GM18870 (cell line): ENCODE measurements around the gene WFDC12.
"Not testable (repeated sequence)": the region's sequence is repeated elsewhere in the genome, so short reads cannot be mapped to it uniquely, and the experiment has no call there.

Source experiments
- ATAC-seq: cut with Tn5 transposase; IDR thresholded peaks from one replicate; pipeline ENCODE4 v1.9.1; 2021; ENCODE audit warnings: moderate library complexity; ENCODE audit not compliant: unreplicated experiment

WFDC12 gene, protein sequence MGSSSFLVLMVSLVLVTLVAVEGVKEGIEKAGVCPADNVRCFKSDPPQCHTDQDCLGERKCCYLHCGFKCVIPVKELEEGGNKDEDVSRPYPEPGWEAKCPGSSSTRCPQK

DNA sequence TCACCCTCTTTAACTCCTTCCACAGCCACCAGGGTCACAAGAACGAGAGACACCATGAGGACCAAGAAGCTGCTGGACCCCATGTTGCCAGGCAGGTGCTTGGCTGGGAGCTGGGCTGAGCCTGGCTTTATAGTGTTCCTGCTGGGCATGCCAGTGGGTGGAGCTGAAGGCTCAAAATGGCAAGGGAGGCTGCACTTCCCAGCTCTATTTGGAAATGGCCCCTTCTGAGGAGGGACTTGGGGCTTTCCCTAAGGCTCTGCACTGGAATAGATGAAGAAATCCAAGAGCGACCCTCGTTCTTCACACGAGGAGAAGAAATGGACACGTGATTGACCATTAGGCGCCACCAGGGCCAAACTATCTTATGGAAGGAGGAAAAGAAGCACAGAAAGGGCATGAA, at the start of gene WFDC12:
TSS of gene WFDC12 (minus strand) at position 101 of the 400 bp plus-strand sequence. CDS start at position 83, 18 bp downstream.
- ATAC-seq, result no peak

DNA sequence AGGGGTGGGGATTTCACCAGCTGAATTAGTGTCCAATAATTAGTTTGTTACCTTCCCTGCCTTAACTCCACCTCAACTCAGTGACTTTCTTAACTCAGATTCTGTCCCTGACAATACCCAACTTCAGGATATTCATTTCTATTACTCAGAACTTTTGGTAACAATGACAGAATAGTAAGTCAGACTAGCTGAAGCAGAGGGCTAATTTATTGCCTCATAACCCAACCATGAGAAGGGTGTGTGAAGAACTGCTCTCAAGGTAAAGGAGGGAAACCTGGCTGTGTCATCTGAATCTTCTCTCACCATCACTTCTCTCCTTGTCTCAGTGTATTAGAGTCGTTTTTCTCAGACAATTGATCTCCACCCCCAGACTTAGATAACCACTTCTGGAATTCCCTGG, 49.3 kb upstream of the WFDC12 start:
- ATAC-seq, result no peak

DNA sequence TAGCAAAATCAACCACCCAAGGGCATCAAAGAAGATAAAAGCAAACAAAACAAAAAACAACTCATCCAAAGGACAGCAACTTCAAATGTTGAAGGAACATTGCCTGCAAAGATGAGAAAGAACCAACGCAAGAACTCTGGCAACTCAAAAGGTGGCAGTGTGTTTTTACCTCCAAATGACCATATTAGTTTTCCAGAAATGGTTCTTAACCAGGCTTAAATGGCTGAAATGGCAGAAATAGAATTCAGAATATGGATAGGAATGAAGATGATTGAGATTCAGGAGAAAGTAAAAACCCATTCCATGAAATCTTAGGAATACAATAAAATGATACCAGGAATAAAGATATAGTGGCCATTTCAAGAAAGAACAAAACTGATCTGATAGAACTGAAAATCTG, 40.6 kb upstream of the WFDC12 start:
- ATAC-seq, result no peak

DNA sequence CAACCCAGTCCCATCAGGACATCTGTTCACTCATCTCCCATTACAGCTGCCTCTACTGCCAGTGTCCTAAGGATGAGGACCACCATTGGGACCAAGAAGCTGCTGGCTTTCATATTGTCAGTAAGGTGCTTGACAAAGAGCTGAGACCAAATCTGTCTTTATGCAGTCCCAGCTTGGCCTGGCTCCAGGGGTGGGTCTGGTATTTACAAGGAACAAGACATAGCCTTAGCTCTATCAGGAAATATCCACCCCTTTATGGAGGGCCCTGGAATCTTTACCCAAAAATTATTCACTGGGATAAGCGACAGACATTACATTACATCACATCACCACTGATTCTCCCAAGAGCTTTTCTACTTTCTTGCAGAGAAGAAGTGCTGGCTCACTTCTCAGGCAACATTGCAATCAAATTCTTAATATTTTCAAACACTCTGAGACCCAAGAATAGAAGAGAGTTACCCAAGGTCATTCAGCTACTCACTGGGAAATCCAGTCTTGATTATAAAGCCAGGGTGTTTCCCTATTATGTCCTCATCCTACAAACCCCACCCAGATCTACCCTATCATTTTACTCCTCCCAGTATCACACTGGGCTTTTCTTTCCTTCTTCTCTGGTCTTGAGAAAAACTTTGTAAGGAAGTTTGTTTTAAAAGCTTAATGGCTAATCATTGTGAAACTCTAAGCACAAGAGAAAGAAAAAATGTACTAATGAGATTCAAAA, 39.0 kb upstream of the WFDC12 start:
- ATAC-seq, result no peak

DNA sequence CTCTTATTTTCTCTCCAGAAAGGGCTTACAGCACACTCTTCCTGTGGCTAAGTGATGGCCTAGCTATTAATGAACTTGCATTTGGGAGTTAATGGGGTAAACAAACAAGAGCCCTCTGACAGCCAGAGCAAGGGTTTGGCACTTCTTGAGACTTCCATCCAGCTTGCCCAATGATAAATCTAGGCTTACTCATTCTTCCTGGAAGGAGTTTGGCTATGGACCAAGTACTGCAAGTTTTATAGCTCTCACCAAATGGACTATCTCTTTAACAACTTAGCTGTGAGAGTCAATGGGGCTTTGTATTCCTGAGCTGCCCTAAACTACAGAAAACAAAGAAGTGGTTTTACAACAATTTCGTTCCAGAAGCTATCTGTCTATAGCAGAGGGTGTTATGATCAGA, 33.7 kb upstream of the WFDC12 start:
- no peak for ATAC-seq

DNA sequence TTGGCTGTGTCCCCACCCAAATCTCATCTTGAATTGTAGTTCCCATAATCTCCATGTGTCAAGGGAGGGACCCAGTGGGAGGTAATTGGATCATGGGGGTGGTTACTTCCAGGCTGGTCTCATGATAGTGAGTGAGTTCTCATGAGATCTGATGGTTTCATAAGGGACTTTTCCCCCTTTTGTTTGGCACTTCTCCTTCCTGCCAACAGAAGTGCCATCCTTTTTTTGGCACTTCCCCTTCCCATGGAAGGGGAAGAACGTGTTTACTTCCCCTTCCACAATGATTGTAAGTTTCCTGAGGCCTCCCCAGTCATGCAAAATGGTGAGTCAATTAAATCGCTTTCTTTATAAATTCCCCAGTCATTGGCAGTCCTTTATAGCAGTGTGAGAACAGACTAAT, 32.4 kb upstream of the WFDC12 start:
- ATAC-seq, result no peak

DNA sequence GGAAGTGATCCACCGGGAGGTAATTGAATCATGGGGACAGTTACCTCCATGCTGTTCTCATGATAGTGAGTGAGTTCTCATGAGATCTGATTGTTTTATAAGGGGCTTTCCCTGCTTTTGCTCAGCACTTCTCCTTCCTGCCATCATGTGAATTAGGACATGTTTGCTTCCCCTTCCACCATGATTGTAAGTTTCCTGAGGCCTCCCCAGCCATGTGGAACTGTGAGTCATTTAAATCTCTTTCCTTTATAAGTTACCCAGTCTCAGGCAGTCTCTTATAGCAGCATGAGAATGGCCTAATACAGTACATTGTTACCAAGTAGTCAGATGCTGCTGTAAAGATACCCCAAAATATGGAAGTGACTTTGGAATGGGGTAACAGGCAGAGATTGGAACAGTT, 30.5 kb upstream of the WFDC12 start:
- not testable (repeated sequence) for ATAC-seq

DNA sequence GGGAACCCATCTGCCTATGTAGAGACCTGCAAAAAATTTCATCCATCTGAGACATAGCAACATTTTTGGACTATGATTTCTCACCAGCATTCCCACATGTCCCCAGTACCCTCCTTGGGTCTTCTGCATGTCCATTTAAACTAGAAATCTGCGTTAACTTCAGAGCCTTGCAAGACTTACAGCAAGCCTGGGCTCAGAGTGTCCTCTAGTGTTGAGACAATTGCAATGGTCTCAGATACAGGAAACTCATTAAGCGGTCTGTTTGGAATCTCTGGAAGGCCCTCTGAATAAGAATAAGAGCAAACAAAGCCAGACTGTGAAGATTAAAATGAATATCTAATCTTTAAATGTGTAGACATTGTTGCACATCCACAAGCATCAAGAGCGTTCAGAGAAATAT, 29.9 kb upstream of the WFDC12 start:
- no peak for ATAC-seq

DNA sequence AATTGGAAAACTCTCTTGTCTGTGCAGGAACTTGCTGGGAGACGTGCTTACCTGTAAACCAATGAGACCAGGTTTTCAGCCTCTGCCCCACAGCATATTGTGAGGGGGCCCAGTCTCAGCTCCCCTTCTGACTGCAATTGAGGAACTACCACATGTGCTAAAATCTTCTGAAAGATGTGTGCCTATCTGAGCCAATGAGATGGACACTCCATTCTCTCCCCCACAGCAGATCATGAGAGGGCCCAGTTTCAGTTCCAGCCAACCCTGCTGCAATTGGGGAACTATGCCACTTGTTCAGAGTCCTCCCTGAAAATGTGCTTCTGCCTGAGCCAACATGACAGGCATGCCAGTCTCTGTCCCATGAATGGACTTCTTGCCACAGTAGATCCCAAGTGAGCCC, 29.5 kb upstream of the WFDC12 start:
- no peak for ATAC-seq

DNA sequence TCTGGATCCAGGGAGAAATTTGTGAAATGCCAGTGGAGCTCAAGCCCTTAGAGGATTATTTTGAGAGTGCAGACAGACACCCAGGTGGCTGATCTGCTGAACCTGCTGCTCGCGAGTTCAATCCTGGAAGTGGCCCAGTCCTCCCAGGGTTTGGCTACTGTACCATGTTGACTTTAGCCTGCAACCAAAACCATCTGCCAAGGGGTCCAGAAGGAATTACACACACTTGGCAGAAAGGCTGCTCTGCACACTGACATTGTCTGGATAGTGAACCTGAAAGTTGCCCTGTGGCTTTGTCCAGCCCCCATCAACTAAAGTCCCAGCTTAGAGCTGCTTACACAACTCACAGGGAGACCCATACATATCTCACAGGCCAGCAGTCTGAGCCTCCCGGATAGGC, 28.9 kb upstream of the WFDC12 start:
- no peak for ATAC-seq

DNA sequence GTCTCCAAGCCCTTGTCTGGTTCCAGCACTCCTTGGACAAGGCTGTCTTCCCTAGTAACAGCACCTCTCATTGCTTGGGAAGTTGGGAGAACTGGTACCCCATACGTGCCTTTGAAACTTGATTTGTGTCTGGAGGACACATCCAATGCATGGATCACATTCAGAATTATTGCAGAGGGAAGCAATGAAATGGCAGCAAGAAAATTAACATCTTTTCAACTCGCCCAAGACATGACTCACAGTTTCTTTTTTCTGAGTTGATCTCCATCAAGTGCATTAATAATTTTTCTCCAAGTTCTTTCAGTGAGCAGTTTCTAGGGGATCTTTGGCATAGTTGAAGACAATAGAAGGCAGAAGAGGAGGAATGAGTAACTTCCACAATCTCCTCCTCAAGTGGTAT, 28.1 kb upstream of the WFDC12 start:
- ATAC-seq, result no peak

DNA sequence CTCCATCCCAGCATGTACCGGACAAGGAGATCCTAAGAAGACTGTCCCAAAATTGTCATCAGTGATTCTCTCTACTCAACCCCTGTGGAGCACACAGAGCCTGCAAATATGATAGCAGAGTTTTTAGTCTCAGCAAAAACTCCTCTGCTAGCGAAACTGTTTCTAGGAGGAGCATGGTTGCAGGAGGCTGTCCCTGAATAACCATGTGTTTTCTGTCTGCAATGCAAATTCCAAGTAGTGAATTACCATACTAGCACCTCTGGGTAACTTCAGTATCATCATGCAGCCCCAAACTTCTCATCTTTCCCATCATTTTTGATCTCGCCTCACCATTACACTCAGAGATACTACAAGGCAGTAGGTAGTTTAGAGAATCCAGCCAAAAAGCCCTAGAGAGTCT, 24.8 kb upstream of the WFDC12 start:
- no peak for ATAC-seq

DNA sequence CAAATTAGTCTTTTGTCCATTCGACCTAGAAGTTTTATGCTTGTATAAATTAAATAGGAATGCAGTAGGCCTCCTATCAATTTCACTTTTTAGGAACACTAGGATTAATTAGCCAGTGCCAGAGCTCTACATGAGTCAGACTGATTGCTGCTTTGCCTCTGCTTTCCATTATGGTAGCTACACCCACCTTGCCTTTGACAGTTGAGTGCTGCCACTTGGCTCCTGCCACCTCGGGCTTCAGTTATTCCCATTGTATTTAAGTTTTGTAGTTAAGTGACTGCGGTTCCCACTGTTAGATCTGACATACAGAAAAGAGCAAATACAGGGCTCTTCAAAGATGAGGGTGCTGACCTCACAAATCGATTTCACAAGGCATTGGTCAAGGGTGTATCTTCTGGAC, 16.6 kb upstream of the WFDC12 start:
- ATAC-seq, result no peak

DNA sequence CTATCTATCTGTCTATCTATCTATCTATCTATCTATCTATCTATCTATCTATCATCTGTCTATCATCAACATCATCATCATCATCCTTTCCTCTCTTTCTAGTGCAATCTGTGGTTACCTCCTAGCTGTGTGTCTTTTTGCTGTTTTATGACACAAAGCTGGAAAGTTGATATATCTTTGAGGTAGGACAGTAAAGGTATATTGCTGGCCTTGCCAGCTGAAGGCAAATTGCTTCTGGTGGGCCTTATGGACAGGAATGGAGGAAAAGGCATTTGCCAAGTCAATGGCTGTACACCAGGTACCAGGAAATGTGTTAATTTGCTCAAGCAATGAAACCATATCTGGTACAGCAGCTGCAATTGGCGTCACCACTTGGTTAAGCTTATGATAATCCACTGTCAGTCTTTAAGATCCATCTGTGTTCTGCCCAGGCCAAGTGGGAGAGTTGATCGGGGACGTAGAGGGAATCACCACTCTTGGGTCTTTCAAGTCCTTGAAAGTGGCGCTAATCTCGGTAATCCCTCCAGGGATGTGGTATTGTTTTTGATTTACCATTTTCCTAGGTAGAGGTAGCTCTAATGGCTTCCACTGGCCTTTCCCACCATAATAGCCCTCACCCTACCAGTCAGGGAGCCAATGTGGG, 15.6 kb upstream of the WFDC12 start:
- ATAC-seq, result not testable (repeated sequence)

DNA sequence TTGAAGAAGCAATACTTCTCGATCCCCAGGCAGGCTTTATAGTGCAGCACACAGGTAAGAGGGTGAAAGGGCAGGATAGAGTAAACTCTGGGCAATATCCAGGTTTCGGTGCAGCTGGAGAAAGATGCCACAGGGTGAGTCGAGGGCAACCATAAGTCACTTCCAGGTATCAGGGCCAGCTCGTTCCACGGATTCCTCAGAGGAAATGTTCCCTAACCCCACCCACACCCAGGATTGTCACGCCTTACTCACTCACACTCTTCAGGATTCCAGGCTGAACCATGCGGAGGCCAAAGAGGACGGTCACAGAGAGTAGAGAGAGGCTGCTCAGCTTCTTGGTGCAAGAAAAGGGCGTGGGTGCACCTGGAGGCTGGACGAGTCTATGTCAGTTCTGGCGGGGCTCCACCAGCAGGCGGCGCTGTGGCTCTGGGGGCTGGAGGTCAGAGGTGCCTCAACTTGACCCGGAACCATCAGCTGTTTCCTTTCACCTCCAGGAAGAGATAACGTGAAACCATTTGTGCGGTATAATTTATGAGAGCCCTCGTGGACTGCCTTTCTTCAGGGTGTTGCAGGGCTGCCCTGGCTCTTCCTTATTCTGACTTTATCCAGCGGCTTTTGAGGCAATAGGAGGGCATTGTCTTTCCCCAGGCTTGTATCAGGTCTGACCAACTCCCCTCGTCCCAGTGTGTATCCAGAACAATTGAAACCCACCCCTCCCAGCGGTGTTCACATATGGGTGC, 14.5 kb upstream of the WFDC12 start:
- ATAC-seq, result no peak

DNA sequence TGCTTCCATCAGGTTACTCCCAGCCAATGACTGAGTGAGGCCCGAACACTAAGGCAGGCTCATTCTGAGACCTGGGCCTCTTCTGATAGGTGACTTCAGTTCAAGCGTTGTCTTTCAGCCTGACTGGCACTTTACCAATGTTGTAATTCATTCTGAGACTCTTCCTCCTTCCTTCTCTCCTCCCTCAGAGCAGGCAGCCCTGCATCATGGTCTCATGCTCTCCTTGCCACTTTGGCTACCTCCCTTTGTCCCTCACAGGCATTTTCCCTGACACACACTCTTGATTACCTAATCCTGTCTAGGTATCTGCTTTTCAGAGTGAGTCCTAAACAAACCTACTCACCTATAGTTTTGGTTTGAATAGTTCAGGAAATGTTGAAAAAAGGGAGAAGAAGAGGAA, 12.6 kb upstream of the WFDC12 start:
- no peak for ATAC-seq

DNA sequence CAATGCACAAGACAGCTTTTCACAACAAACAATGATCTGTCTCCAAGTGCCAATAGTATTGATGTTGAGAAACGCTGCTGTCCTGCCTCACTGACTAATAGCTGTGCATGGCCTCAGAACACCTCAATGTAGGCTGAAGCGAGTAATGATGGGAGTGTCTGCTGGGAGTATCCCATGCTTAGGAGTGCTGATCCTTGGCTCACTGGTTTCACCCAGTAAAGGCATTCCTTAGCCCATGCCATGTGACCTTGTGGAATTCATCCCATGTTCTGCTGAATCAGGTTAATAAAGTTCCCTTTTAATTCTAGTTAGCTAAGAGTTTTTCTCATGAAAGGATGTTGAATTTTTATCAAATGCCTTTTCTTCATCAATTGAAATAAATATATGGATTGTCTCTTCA, 3.8 kb upstream of the WFDC12 start:
- ATAC-seq, result no peak

DNA sequence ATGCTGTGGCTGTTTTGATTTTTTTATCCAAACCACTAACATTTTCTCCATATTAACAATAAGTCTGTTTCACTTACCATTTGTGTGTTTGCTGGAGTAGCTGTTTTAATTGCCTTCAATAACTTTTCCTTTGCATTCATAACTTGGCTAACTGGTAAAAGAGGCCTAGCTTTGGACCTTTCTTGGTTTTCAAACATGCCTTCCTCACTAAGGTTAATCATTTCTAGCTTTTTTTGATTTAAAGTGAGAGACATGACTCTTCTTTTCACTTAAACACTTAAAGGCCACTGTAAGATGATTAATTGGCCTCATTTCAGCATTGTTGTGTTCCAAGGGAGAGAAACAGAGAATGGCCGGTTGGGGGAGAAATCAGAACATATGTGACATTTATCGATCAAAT, 2.9 kb downstream of the WFDC12 start:
- no peak for ATAC-seq

DNA sequence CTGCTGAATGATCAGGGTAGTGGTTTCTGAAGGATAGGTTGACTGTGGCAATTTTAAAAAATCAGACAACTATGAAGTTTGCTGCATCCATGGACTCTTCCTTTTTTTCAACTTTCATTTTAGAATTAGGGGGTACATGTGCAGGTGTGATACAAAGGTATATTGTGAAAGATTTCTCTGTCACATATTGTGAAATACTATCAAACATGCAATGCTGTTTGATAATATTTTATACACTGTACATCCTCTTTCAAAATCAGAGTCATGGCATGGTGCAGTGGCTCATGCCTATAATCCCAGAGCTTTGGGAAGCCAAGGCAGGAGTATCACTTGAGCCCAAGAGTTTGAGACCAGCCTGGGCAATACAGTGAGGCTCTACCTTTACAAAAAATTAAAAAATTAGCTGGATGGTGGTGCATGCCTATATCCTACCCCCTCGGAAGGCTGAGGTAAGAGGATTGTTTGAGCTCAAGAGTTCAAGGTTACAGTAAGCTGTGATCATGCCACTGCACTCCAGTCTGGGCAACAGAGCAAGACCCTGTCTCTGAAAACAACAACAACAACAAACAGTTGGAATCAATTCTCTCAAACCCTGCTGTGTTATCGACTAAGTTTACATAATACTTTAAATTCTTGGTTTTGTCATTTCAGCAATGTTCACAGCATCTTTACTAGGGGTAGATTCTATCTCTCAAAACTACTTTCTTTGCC, 4.6 kb downstream of the WFDC12 start:
- no peak for ATAC-seq

DNA sequence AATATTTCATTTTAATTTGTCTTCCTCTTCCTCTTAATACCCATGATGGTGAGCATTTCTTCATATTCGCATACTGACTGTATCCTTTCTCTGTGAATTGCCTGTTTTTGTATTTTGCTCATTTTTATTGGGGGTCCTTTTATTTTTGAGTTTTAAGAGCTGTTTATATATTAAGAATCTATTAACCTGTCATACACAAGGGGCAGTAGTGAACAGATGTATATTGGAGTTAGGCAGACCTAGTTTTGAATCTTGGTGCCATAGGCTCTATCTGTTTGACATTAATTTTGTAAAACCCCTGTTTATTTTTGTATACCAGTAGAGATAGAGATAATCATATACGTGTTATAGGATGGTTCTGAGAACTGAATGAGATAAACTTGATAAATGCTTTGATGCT, 6.2 kb downstream of the WFDC12 start:
- no peak for ATAC-seq

DNA sequence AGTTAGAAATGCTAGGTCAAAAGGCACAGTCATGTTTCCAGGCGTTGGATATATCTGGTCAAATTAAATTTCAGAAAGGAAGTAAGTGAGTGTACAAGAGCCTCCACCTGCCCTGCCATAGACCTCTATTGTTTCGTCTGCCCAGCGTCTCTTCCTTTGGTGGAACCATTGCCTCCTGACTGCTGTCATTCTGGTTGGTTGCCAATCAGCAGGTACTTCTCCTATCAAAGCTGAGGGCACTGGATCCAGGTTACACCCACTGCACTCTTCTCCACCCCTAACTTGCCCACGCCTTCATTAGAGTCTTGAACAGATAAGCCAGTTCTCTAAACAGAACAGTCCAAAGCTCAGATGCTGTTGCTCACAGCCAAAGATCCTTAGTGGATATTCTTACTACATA, 6.7 kb downstream of the WFDC12 start:
- ATAC-seq, result no peak
